Adrenal gland (tissue), 12 donors: Measurements from ENCODE around the gene HBG1. TPM values are rescaled to one million over a fixed set of nuclear protein-coding genes. Genes with fewer than 3 reads are reported as not detected.

Experiments used
- DNase-seq, 7 donors: peaks; one replicate each; pipeline ENCODE4 v3.0.0-alpha.2; 2019 to 2020
- H3K27ac ChIP-seq, 5 donors: fragments of 200-600 bp; sonication (generic) in 4 of 5; 1 replicate in 3 of 5; 2 replicates in 2 of 5; pipeline versions ENCODE4 v1.5.1 to v1.8.0; 2016 to 2020; ENCODE audit warnings: mild to moderate bottlenecking in 1 of 5
- H3K27me3 ChIP-seq: fragments of 200-600 bp; 2 replicates; pipeline ENCODE4 v1.8.0; 2021
- H3K36me3 ChIP-seq, 2 donors: fragments of 200-600 bp; replicated peaks in 1 of 2; 1 replicate in 1 of 2; 2 replicates in 1 of 2; pipeline versions ENCODE4 v1.5.1 to v1.8.0; 2018 to 2022
- H3K4me1 ChIP-seq, 2 donors: fragments of 200-600 bp; replicated peaks in 1 of 2; 1 replicate in 1 of 2; 2 replicates in 1 of 2; pipeline versions ENCODE4 v1.5.1 to v1.8.0; 2018 to 2021
- H3K4me3 ChIP-seq, 4 donors: fragments of 200-600 bp; sonication (generic) in 3 of 4; one replicate each; pipeline ENCODE4 v1.5.1; 2016 to 2018
- H3K9me3 ChIP-seq, 3 donors: fragments of 200-600 bp; sonication (generic) in 1 of 3; replicated peaks in 1 of 3; 1 replicate in 2 of 3; 2 replicates in 1 of 3; pipeline versions ENCODE4 v1.5.1 to v1.8.0; 2016 to 2021
- POLR2A ChIP-seq, 2 donors: fragments of 450-650 bp; IDR thresholded peaks; one replicate each; pipeline ENCODE4 v1.6.1; 2017; ENCODE audit warnings: antibody characterized with exemption in 2 of 2, mild to moderate bottlenecking in 2 of 2, moderate library complexity in 1 of 2
- WGBS, 4 donors: extraction: QIAGEN DNeasy Blood & Tissue Kit in 2 of 4; methylation state at CpG; one replicate each; pipeline versions ENCODE4 v1.1.5 to v1.1.7; 2013 to 2017; 5-methylcytosine and 5-hydroxymethylcytosine counted together
- intact Hi-C, 2 donors: fragments of 100-400 bp; cut with DNase I; formaldehyde crosslinking; loops; one replicate each; pipeline versions ENCODE4 v1.14.1 to v1.15.0; 2022 to 2023
- polyA plus RNA-seq, 3 donors: library from polyadenylated mRNA; stranded (reverse); fragments of 200-250 nt in 2 of 3; fragments of 350-450 nt in 1 of 3; fragmentation: Illumina TruSeq in 1 of 3; extraction: RNeasy Lipid Tissue Mini Kit (QIAGEN cat#74804) in 1 of 3; gene quantifications; one replicate each; pipeline ENCODE4 v1.2.3, GENCODE V29; 2013 to 2014
- total RNA-seq, 9 donors: library from RNA; depleted of rRNA in 4 of 9; stranded (reverse); fragments of >200 nt in 4 of 9; fragments of 120-200 nt in 1 of 9; fragmentation: NEBNext Ultra II Directional in 1 of 9; extraction: Animal tissue kit (Norgen Biotek cat#: 25700) in 1 of 9; gene quantifications; one replicate each; pipeline versions ENCODE4 v1.1.0 to v1.2.4, GENCODE V29; 2013 to 2023
- TF ChIP-seq, protein P1 (sequence below), 6 experiments: fragments of 450-650 bp in 4 of 6; fragments of 200-600 bp in 2 of 6; sonication (generic) in 1 of 6; IDR thresholded peaks; 1 replicate in 5 of 6; 2 replicates in 1 of 6; pipeline versions ENCODE4 v1.5.1 to v1.8.0; 2016 to 2021; ENCODE audit warnings: antibody characterized with exemption in 6 of 6, mild to moderate bottlenecking in 2 of 6, moderate library complexity in 1 of 6
- donor health status: healthy with polysubstance abuse.
- donor health status: Bipolar disorder and iron deficiency.
- donor health status: DM: yes; HTN: yes; CAD: no.
- donor health status: DM: no; HTN: no; CAD: no.
- donor health status: DM: no; HTN: no; CAD: no.
- donor health status: DM: yes; HTN: yes; CAD: no.

The HBG1 gene
- total and polyA plus RNA-seq, 12 donors, result 3.6 to 22.7 (median 3.8) TPM; not detected in 9

DNA sequence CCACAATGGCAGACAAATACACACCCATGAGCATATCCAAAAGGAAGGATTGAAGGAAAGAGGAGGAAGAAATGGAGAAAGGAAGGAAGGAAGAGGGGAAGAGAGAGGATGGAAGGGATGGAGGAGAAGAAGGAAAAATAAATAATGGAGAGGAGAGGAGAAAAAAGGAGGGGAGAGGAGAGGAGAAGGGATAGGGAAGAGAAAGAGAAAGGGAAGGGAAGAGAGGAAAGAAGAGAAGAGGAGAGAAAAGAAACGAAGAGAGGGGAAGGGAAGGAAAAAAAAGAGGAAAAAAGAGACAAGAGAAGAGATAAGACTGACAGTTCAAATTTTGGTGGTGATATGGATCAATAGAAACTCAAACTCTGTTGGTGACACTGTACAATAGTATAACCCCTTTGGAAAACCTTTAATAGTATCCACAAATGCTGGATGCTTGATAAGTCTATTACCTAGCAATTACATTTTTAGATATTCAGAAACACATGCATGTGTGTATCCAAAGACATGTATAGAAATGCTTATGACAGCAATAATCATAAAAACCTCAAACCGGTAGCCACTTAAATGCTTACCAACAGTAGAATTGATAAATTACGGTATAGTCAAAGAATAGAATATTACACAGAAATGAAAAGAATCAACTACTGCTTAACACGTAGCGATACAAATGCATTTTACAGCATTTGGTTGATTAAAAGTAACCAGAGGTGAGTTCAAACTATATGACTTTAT is 14.1 kb downstream of the HBG1 start:
- Histone ChIP-seq H3K27ac (no peak overlapping the region), H3K27me3 (no peaks in the 10 kb centered on the region), H3K4me3 (no peak overlapping the region), H3K9me3 (no peaks in the 10 kb centered on the region), H3K36me3 (no peaks in the 10 kb centered on the region), H3K4me1 (no peaks in the 10 kb centered on the region)
- no peak for TF ChIP-seq POLR2A (IDR thresholded peaks at IDR 0.05)
- TF ChIP-seq, protein P1, sequence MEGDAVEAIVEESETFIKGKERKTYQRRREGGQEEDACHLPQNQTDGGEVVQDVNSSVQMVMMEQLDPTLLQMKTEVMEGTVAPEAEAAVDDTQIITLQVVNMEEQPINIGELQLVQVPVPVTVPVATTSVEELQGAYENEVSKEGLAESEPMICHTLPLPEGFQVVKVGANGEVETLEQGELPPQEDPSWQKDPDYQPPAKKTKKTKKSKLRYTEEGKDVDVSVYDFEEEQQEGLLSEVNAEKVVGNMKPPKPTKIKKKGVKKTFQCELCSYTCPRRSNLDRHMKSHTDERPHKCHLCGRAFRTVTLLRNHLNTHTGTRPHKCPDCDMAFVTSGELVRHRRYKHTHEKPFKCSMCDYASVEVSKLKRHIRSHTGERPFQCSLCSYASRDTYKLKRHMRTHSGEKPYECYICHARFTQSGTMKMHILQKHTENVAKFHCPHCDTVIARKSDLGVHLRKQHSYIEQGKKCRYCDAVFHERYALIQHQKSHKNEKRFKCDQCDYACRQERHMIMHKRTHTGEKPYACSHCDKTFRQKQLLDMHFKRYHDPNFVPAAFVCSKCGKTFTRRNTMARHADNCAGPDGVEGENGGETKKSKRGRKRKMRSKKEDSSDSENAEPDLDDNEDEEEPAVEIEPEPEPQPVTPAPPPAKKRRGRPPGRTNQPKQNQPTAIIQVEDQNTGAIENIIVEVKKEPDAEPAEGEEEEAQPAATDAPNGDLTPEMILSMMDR (IDR thresholded peaks at IDR 0.05), result no peak
- no peak for DNase-seq
- intact Hi-C loops, result no loop called here
- WGBS, 4 donors, result 76 to 89% (median 80%) methylated on average over 5 of the region's 5 CpGs

DNA sequence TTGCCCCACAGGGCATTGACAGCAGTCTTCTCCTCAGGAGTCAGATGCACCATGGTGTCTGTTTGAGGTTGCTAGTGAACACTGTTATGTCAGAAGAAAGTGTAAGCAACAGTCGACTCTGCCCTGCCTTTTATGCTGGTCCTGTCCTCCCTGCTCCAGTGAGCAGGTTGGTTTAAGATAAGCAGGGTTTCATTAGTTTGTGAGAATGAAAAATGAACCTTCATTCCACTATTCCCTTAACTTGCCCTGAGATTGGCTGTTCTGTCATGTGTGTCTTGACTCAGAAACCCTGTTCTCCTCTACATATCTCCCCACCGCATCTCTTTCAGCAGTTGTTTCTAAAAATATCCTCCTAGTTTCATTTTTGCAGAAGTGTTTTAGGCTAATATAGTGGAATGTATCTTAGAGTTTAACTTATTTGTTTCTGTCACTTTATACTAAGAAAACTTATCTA is 15.2 kb downstream of the HBG1 start, which contains the start of gene HBD:
Gene HBD, minus strand, starts transcription at position 103 of the 454 bp plus-strand sequence. Its CDS starts 50 bp downstream, at position 53.
- Histone ChIP-seq H3K36me3 (no peaks in the 10 kb centered on the region), H3K9me3 (no peaks in the 10 kb centered on the region), H3K4me3 (no peak within 1 kb of the TSS), H3K27me3 (no peaks in the 10 kb centered on the region), H3K4me1 (no peaks in the 10 kb centered on the region), H3K27ac (no peak within 1 kb of the TSS)
- intact Hi-C loops, result no loop called here
- 9 to 38% (median 17%) methylated on average over 2 of the region's 2 CpGs for WGBS, 4 donors
- no peak for DNase-seq
- no peak for TF ChIP-seq POLR2A (IDR thresholded peaks at IDR 0.05)
- TF ChIP-seq, protein P1 (IDR thresholded peaks at IDR 0.05), result no peak

DNA sequence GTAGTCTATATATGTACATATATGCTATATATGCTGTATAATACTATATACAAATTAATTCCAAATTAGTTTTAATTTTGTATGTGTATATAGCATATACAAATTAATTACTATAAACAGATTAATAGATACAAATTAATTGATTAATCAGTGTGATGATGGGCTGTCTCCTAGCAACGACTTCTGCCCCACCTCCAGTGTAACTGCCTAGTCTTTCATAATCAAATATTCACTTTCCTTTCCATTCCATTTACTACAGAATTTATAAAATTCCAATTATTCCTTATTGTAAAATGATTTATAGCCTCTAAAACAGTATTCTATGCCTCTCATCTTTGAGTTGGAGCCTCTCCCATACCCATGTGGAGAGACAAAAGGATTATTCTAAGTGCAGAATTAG is 16.4 kb downstream of the HBG1 start:
- H3K9me3 ChIP-seq, result no peaks in the 10 kb centered on the region
- H3K4me1 ChIP-seq, result no peaks in the 10 kb centered on the region
- no peak for TF ChIP-seq POLR2A (IDR thresholded peaks at IDR 0.05)
- TF ChIP-seq, protein P1 (IDR thresholded peaks at IDR 0.05), result no peak
- no peak overlapping the region for H3K27ac ChIP-seq
- intact Hi-C loops, result no loop called here
- no peaks in the 10 kb centered on the region for H3K27me3 ChIP-seq
- WGBS, 4 donors, result 65 to 89% (median 80%) methylated on average over 1 of the region's 1 CpG
- no peak overlapping the region for H3K4me3 ChIP-seq
- no peaks in the 10 kb centered on the region for H3K36me3 ChIP-seq
- DNase-seq, result no peak

DNA sequence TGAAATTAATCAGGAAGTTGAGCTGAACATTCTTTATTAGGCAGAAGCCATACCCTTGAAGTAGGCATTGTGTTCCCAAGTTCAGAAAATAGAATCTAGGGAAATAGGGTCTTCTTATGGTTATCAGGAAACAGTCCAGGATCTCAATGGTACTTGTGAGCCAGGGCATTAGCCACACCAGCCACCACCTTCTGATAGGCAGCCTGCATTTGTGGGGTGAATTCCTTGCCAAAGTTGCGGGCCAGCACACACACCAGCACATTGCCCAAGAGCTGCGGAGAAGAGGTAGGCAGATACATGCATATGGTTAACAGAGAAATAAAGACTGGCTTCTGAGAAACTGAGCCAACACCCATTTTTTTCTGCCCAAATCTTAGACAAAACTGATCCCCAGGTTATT is 16.8 kb downstream of the HBG1 start:
- intact Hi-C loops, result no loop called here
- no peak for DNase-seq
- Histone ChIP-seq H3K27me3 (no peaks in the 10 kb centered on the region), H3K4me3 (no peak overlapping the region), H3K9me3 (no peaks in the 10 kb centered on the region), H3K36me3 (no peaks in the 10 kb centered on the region), H3K4me1 (no peaks in the 10 kb centered on the region), H3K27ac (no peak overlapping the region)
- 93 to 98% (median 96%) methylated on average over 2 of the region's 2 CpGs for WGBS, 4 donors
- TF ChIP-seq POLR2A (IDR thresholded peaks at IDR 0.05), result no peak
- TF ChIP-seq, protein P1 (IDR thresholded peaks at IDR 0.05), result no peak
